Stimulated activated CD4-positive, alpha-beta T cell treated with anti-CD3 and anti-CD28 coated beads, Interleukin-1b, Interleukin-23, amount 100 ng/mL, for 24 hours (primary cell): ENCODE data around the gene PIAS4.
"Not testable (repeated sequence)": the region's sequence is repeated elsewhere in the genome, so short reads cannot be mapped to it uniquely, and the experiment has no call there.

Experiments
- DNase-seq, 4 experiments: peaks; one replicate each; pipeline ENCODE4 v3.0.0-alpha.2; 2020; ENCODE audit warnings: low read depth in 4 of 4, low spot score in 1 of 4

PIAS4 gene

DNA sequence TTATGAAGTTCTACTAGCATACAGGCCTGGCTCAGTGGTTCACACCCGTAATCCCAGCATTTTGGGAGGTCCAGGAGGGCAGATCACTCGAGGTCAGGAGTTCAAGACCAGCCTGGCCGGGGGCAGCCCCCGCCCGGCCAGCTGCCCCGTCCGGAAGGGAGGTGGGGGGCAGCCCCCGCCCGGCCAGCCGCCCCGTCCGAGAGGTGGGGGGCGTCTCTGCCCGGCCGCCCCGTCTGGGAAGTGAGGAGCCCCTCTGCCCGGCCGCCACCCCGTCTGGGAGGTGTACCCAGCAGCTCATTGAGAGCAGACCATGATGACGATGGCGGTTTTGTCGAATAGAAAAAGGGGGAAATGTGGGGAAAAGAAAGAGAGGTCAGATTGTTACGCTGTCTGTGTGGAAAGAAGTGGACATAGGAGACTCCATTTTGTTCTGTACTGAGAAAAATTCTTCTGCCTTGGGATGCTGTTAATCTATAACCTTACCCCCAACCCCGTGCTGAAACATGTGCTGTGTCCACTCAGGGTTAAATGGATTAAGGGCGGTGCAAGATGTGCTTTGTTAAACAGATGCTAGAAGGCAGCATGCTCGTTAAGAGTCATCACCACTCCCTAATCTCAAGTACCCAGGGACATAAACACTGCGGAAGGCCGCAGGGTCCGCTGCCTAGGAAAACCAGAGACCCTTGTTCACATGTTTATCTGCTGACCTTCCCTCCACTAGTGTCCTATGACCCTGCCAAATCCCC lies 8.7 kb upstream of the PIAS4 start:
- DNase-seq, result not testable (repeated sequence)

DNA sequence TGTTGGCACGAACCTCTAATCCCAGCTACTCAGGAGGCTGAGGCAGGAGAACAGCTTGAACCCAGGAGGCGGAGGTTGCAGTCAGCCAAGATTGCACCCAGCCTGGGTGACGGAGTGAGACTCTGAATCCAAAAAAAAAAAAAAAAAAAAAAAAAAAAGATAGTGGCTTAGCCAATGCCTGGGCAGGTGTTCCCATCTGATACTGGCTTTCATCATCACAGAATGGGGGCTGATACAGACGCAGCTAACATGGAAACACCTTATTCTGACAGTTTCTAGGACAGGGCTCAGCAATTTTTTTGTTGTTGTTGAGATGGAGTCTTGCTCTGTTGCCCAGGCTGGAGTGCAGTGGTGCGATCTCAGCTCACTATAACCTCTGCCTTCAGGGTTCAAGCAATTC lies 6.7 kb upstream of the PIAS4 start:
- DNase-seq, result not testable (repeated sequence)

DNA sequence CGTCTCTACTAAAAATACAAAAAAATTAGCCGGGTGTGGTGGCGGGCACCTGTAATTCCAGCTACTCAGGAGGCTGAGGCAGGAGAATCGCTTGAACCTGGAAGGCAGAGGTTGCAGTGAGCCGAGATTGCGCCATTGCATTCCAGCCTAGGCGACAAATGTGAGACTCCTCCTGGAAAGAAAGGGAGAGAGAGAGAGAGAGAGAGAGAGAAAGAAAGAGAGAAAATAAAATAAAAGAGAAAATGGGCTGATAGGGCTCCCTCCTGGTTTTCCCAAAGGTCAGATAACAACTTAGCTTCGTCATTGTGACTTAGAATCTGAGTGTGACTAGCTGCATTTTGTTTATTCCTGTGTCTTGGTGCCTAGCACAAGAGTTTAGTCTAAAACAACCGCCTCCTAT lies 2.1 kb upstream of the PIAS4 start:
- not testable (repeated sequence) for DNase-seq

DNA sequence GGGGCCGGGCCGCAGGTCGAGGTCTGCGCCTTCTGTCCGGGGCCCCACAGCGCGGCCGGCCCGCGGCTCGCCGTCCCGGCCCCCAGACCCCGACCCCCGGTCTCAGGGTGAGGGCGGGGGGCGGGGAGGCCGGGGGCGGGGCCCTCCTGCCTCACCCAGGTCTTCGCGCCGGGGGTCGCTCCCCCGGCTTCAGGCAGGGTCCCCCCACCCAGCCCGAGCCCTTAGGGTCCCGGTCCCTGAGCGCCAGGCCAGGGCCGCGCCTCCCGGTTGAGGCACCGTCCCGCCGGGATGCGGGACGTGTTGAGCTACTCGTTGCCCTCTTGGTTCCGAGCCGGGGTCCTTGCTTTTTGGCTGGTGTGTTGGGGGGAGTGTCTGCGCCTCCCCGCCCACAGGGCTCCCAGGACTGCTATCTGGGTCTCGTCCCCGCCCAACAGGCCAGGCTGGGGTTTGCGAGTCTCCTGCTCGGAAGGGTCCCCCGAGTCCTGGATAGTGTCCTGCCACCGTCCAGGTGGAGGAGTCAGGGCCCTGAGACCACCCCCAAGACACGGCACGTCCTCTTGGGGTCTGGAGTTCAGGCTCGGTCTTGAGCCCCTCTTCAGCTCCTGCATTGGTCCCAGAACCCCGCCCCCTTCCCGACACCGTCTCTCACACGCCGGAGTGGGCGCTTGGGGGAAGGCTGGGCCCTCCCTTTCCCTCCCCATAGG lies 452 bp downstream of the PIAS4 start:
- no peak for DNase-seq

DNA sequence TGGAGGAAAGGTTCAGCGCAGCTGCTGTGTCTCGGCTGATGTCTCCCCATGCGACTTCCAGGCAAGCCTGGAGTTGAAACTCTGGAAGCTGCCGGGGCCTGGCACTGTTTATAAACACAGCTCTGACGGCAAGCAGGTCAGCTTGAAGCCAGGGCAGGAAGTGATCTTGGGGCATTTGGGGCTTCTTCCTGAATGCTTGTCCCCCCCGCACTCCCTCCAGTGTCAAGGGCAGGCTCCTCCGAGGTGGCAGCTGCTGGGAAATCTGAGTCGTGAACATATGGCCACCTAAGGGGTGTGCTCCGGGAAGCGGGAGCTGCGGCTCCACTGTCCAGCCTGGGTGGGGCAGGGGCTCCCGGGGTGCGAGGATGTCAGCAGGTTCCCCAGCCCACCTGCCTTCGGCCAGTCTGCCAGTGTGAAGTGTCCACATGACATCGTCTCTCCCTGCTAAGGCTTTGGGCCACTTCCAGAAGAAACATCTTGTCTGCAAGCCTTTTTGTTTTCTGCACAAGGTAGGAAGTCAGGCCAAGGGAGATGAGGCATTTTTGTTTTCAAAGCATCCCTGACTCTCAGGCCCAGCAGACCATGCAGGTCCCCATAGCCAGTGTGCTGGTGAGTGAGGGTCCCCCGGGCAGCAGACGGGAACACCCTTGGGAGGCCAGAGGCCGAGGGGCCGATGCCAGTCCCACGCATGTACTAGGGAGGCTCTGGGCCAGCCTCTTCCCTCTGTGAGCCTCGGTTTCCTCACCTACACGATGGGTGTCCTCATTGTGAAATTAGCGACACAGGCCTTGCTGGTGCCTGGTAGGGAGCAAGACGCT lies 2.7 kb downstream of the PIAS4 start:
- no peak for DNase-seq

DNA sequence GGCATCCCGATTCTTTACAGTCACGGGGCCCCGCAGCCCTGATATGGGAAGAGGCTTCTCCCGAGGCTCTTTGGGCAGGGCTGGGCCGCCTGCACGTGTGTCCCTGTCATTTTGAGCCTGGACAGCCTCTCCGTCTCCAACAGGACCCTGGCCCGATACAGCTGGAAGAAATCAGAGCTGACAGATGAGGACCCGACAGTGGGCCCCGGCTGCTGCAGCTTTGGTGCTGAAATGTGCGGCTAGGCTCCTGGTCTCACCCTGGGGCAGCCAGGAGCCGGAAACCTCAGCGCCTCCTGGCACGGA lies 3.2 kb downstream of the PIAS4 start:
- DNase-seq, result no peak

GRCh38 chr19:4011430-4011829 lies 3.9 kb downstream of the PIAS4 start:
- DNase-seq, result not testable (repeated sequence)

GRCh38 chr19:4012092-4012974 lies 4.8 kb downstream of the PIAS4 start:
- DNase-seq, result no peak

DNA sequence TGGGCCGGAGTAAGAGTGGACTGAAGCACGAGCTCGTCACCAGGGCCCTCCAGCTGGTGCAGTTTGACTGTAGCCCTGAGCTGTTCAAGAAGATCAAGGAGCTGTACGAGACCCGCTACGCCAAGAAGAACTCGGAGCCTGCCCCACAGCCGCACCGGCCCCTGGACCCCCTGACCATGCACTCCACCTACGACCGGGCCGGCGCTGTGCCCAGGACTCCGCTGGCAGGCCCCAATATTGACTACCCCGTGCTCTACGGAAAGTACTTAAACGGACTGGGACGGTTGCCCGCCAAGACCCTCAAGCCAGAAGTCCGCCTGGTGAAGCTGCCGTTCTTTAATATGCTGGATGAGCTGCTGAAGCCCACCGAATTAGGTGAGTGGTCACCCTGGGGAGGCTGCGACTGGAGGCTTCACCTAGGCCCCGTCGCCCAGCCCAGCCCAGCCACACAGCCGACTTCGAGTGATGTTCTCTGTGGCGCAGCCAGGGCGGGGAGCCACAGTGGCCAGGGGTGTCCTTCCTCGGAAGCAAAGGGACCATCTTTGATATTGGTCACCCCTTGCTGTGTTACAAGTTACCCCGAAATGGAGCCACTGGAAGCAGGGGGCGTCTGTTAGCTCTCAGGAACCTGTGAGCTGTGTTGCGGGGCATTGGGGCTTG lies 5.6 kb downstream of the PIAS4 start:
- DNase-seq, result no peak

- no peak for DNase-seq
Measured at GRCh38 chr19:4013886-4014540, 6.5 kb downstream of the PIAS4 start.

GRCh38 chr19:4014541-4015491 lies 7.3 kb downstream of the PIAS4 start:
- no peak for DNase-seq

DNA sequence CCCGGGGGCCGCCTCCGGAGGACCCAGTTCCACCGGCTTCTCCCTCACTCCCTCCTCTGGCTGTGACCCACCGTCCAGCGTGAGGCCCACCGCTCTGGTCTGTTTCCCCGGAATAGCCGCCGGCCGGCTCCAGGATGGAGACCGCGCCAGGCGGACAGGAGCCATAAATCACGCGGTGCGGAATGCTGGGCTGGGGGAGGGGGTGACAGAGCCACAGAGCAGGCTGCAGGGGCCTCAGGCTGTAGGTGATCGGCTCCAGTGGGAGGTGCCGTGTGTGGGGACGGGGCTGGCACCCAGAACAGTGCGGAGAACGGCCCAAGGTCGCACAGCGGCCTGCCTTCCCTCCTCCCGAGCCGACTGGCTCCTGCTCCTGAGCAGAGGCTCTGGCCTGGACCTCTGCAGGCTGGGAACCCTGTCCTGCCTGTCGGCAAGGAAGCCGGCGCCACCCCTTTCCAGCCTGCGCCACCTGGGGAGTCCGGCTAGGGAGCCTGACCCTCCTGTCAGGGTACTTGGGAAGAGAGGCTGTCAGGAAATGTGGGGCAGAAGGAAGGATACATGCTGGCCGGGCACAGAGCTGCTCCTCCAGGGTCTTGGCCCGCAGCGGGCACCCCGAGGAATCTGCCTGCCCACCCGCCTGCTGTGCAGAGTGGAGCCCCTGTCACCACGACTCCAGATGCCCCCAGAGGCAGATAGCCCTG lies 8.3 kb downstream of the PIAS4 start:
- DNase-seq, result no peak

- no peak for DNase-seq
Measured at GRCh38 chr19:4016486-4016885, 8.9 kb downstream of the PIAS4 start.

GRCh38 chr19:4016903-4017638 lies 9.5 kb downstream of the PIAS4 start:
- DNase-seq, result no peak

DNA sequence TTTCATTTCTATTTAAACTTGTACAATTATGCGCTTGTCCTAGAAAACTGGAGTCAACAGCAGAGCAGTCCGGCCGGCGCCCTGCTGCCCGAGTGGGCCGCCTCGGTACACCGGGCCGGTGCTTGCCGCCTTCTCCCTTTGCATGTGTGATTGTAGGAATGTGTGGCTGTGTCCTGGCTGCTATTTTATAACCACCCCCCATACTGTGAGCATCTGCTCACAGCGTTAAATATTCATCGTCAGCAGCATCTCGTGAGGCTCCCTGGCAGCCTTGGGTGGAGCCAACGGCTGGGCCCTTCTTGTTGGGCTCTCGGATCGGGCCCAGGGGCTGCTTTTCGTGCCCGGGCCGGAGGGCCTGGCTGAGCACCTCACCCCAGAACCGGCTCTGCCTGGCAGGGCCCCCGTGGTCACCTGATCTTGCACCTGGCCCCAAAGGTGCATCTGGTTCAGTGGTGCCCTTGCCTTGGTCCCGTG lies 10.6 kb downstream of the PIAS4 start:
- no peak for DNase-seq

GRCh38 chr19:4018775-4019504 lies 11.4 kb downstream of the PIAS4 start:
- DNase-seq, result no peak

- DNase-seq, result no peak
Measured at GRCh38 chr19:4019578-4019977, 12.0 kb downstream of the PIAS4 start.
